Osteocyte (in vitro differentiated cells): ENCODE measurements around the gene PRKAB1. TPM values are rescaled to one million over a fixed set of nuclear protein-coding genes. Genes with fewer than 3 reads are reported as not detected.

Experiments used
- DNase-seq: peaks from one replicate; pipeline ENCODE4 v3.0.0; 2021; ENCODE audit warnings: mixed read lengths; ENCODE audit not compliant: unreplicated experiment; ENCODE audit errors: extremely low spot score
- H3K27ac Mint-ChIP-seq: one replicate; pipeline ENCODE4 v1.8.0; 2021; ENCODE audit warnings: mild to moderate bottlenecking, mixed read lengths; ENCODE audit not compliant: unreplicated experiment
- H3K27me3 Mint-ChIP-seq: one replicate; pipeline ENCODE4 v1.8.0; 2021; ENCODE audit warnings: mixed read lengths; ENCODE audit not compliant: unreplicated experiment
- H3K36me3 Mint-ChIP-seq: one replicate; pipeline ENCODE4 v1.8.0; 2021; ENCODE audit warnings: mixed read lengths; ENCODE audit not compliant: unreplicated experiment
- H3K4me1 Mint-ChIP-seq: one replicate; pipeline ENCODE4 v1.8.0; 2021; ENCODE audit warnings: mixed read lengths; ENCODE audit not compliant: unreplicated experiment
- H3K4me3 Mint-ChIP-seq: one replicate; pipeline ENCODE4 v1.8.0; 2021; ENCODE audit warnings: mild to moderate bottlenecking, moderate library complexity, mixed read lengths; ENCODE audit not compliant: unreplicated experiment
- H3K9me3 Mint-ChIP-seq: one replicate; pipeline ENCODE4 v1.8.0; 2021; ENCODE audit warnings: mixed read lengths; ENCODE audit not compliant: unreplicated experiment
- total RNA-seq: library from RNA; stranded (reverse); gene quantifications from 2 replicates; pipeline ENCODE4 v1.2.1, GENCODE V29; 2021
- TF ChIP-seq, protein P1 (sequence below): fragments of 200-600 bp; sonication (generic); IDR thresholded peaks from 2 replicates; pipeline ENCODE4 v1.5.0; 2021; ENCODE audit warnings: antibody characterized with exemption, mild to moderate bottlenecking, moderate library complexity

Gene PRKAB1
- total RNA-seq, 1 donor from 2014 or later: 25.3 TPM

- H3K27ac Mint-ChIP-seq: no peak overlapping the region
- no peaks in the 10 kb centered on the region for H3K27me3 Mint-ChIP-seq
- H3K36me3 Mint-ChIP-seq: no peaks in the 10 kb centered on the region
- TF ChIP-seq, protein P1, sequence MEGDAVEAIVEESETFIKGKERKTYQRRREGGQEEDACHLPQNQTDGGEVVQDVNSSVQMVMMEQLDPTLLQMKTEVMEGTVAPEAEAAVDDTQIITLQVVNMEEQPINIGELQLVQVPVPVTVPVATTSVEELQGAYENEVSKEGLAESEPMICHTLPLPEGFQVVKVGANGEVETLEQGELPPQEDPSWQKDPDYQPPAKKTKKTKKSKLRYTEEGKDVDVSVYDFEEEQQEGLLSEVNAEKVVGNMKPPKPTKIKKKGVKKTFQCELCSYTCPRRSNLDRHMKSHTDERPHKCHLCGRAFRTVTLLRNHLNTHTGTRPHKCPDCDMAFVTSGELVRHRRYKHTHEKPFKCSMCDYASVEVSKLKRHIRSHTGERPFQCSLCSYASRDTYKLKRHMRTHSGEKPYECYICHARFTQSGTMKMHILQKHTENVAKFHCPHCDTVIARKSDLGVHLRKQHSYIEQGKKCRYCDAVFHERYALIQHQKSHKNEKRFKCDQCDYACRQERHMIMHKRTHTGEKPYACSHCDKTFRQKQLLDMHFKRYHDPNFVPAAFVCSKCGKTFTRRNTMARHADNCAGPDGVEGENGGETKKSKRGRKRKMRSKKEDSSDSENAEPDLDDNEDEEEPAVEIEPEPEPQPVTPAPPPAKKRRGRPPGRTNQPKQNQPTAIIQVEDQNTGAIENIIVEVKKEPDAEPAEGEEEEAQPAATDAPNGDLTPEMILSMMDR: no peak
- H3K9me3 Mint-ChIP-seq: no peaks in the 10 kb centered on the region
- no peaks in the 10 kb centered on the region for H3K4me1 Mint-ChIP-seq
- no peak for DNase-seq
- no peak overlapping the region for H3K4me3 Mint-ChIP-seq
Observed at GRCh38 chr12:119627019-119627643, 40.8 kb upstream of the PRKAB1 start.

DNA sequence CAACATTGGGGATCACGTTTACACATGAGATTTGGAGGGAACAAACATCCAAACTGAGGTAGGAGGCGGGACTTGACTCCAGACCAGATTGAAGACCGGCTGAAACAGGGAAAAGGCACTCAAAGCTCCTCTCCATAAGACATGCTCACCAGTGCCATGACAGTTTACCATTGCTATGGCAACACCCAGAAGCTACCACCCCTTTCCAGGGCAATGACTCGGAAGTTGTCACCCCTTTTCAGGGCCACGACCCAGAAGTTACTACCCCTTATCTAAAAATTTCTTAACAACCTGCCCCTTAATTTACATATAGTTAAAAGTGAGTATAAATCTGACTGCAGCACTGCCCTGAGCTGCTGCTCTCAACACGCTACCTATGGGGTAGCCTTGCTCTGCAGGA is 40.2 kb upstream of the PRKAB1 start:
- no peaks in the 10 kb centered on the region for H3K4me1 Mint-ChIP-seq
- no peaks in the 10 kb centered on the region for H3K36me3 Mint-ChIP-seq
- DNase-seq: no peak
- TF ChIP-seq, protein P1: no peak
- H3K4me3 Mint-ChIP-seq: no peak overlapping the region
- H3K9me3 Mint-ChIP-seq: no peaks in the 10 kb centered on the region
- H3K27ac Mint-ChIP-seq: no peak overlapping the region
- no peaks in the 10 kb centered on the region for H3K27me3 Mint-ChIP-seq

- no peak for DNase-seq
- TF ChIP-seq, protein P1: no peak
- no peaks in the 10 kb centered on the region for H3K9me3 Mint-ChIP-seq
- H3K27ac Mint-ChIP-seq: no peak overlapping the region
- peaks cover 4% of the 10 kb centered on the region for H3K27me3 Mint-ChIP-seq
- no peaks in the 10 kb centered on the region for H3K4me1 Mint-ChIP-seq
- H3K36me3 Mint-ChIP-seq: no peaks in the 10 kb centered on the region
- H3K4me3 Mint-ChIP-seq: no peak overlapping the region
Observed at GRCh38 chr12:119630223-119630780, 37.6 kb upstream of the PRKAB1 start.

DNA sequence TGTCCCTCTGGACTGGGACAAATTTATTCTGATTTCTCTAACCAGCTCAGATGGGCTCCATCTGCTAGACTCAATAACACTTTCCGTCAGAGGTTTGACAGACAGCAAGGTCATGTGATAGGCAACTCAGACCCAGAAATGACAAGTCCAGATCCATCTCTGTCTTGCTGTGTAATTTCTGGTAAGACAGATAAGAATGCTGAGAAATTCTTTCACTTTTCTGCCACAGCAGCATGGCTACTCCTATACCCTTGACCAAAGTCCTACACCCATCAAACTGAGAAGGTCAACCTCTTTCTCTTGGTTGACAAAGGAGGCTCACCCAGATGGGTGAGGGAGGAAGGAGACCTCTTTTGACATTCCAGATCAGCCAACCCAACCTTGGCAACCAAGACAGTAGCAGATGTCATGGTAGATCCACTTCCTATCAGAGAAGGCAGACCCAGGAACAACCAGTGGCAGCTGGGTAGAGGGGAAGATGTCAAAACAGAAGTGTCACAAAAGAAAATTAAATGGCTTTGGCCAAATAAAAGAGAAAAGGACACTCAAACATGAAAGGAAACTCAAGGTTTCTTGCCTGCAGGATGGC is 36.9 kb upstream of the PRKAB1 start:
- TF ChIP-seq, protein P1: no peak
- Mint-ChIP-seq H3K27me3 (peaks cover 7% of the 10 kb centered on the region), H3K36me3 (no peaks in the 10 kb centered on the region), H3K4me3 (no peak overlapping the region), H3K9me3 (no peaks in the 10 kb centered on the region), H3K27ac (no peak overlapping the region), H3K4me1 (no peaks in the 10 kb centered on the region)
- no peak for DNase-seq

- TF ChIP-seq, protein P1: no peak
- no peak overlapping the region for H3K4me3 Mint-ChIP-seq
- peaks cover 9% of the 10 kb centered on the region for H3K27me3 Mint-ChIP-seq
- H3K27ac Mint-ChIP-seq: no peak overlapping the region
- no peaks in the 10 kb centered on the region for H3K4me1 Mint-ChIP-seq
- no peak for DNase-seq
- no peaks in the 10 kb centered on the region for H3K9me3 Mint-ChIP-seq
- H3K36me3 Mint-ChIP-seq: no peaks in the 10 kb centered on the region
Observed at GRCh38 chr12:119631930-119632678, 35.8 kb upstream of the PRKAB1 start.
